H1 (cell line): ENCODE data around the gene LTC4S. TPM values are rescaled to one million over a fixed set of nuclear protein-coding genes. Genes with fewer than 3 reads are reported as not detected.

Experiments
- CTCF ChIA-PET: fragments of 300-600 bp; sonication (Branson Sonifier 250); formaldehyde crosslinking; loops from one replicate; lab custom pipeline; 2021; ENCODE audit not compliant: partially characterized antibody; lab: Charles Lee
- POLR2A ChIA-PET: fragments of 300-600 bp; sonication (Branson Sonifier 250); formaldehyde crosslinking; loops from one replicate; lab custom pipeline; 2021; ENCODE audit warnings: inconsistent platforms; ENCODE audit not compliant: partially characterized antibody; lab: Charles Lee
- DNase-seq, 2 experiments: peaks; one replicate each; pipeline versions ENCODE4 v3.0.0 to v3.0.0-alpha.2; 2010 to 2022; ENCODE audit warnings: low spot score in 2 of 2, low read depth in 1 of 2, mixed read lengths in 1 of 2
- FAIRE-seq: peaks from 2 replicates; lab custom pipeline; 2011; peaks lifted over from hg19 to GRCh38; lab: Jason Lieb, UNC
- H2AFZ ChIP-seq: 2 replicates; pipeline ENCODE4 v1.8.1; 2012; ENCODE audit warnings: low read length, inconsistent platforms
- H2AK5ac ChIP-seq: 2 replicates; pipeline ENCODE4 v1.6.1; 2013; ENCODE audit warnings: low read depth, low read length
- H2BK120ac ChIP-seq: replicated peaks from 2 replicates; pipeline ENCODE3; 2013; ENCODE audit warnings: low read depth, low read length, inconsistent platforms
- H2BK12ac ChIP-seq: 2 replicates; pipeline ENCODE4 v1.6.1; 2013; ENCODE audit warnings: low read depth, low read length
- H2BK15ac ChIP-seq: 2 replicates; pipeline ENCODE4 v1.6.1; 2013; ENCODE audit warnings: low read length
- H2BK20ac ChIP-seq: 2 replicates; pipeline ENCODE4 v1.6.1; 2013; ENCODE audit warnings: low read length
- H2BK5ac ChIP-seq: 2 replicates; pipeline ENCODE4 v1.6.1; 2013; ENCODE audit warnings: low read depth, low read length
- H3K14ac ChIP-seq: 2 replicates; pipeline ENCODE4 v1.6.1; 2013; ENCODE audit warnings: inconsistent platforms; ENCODE audit not compliant: insufficient read length
- H3K18ac ChIP-seq: 2 replicates; pipeline ENCODE4 v1.6.1; 2013; ENCODE audit warnings: low read length; ENCODE audit errors: extremely low read depth
- H3K23ac ChIP-seq: 2 replicates; pipeline ENCODE4 v1.6.1; 2013; ENCODE audit warnings: inconsistent platforms; ENCODE audit not compliant: insufficient read length
- H3K23me2 ChIP-seq: 2 replicates; pipeline ENCODE4 v1.6.1; 2013; ENCODE audit warnings: low read depth, low read length
- H3K27ac ChIP-seq: 2 replicates; pipeline ENCODE4 v1.6.1; 2011; ENCODE audit warnings: low read depth, low read length, inconsistent platforms
- H3K27me3 ChIP-seq, 4 experiments: replicated peaks in 1 of 4; 1 replicate in 1 of 4; 2 replicates in 3 of 4; pipeline versions ENCODE4 v1.6.1 to v1.8.1; 2011 to 2013; ENCODE audit warnings: low read length in 3 of 4, mild to moderate bottlenecking in 3 of 4, inconsistent platforms in 2 of 4, mixed read lengths in 2 of 4, moderate library complexity in 1 of 4; ENCODE audit not compliant: control insufficient read depth in 3 of 4, insufficient read depth in 3 of 4; ENCODE audit errors: extremely low read depth in 1 of 4
- H3K36me3 ChIP-seq, 4 experiments: 2 replicates each; pipeline versions ENCODE4 v1.6.1 to v1.8.1; 2011 to 2013; ENCODE audit warnings: mild to moderate bottlenecking in 4 of 4, low read length in 3 of 4, moderate library complexity in 2 of 4, control low read depth in 1 of 4, inconsistent platforms in 1 of 4; ENCODE audit not compliant: insufficient read depth in 4 of 4, control insufficient read depth in 2 of 4
- H3K4ac ChIP-seq: replicated peaks from 2 replicates; pipeline ENCODE3; 2013; ENCODE audit warnings: low read length, low read depth, mixed read lengths, inconsistent platforms; ENCODE audit not compliant: insufficient read length
- H3K4me1 ChIP-seq, 4 experiments: replicated peaks in 1 of 4; 1 replicate in 1 of 4; 2 replicates in 3 of 4; pipeline versions ENCODE4 v1.6.1 to v1.8.1; 2011 to 2013; ENCODE audit warnings: low read length in 3 of 4, inconsistent platforms in 2 of 4, mixed read lengths in 1 of 4; ENCODE audit not compliant: insufficient read depth in 4 of 4, control insufficient read depth in 3 of 4
- H3K4me2 ChIP-seq, 2 experiments: 2 replicates each; pipeline versions ENCODE4 v1.6.1 to v1.8.1; 2011 to 2013; ENCODE audit warnings: low read depth in 2 of 2, low read length in 2 of 2, control low read depth in 1 of 2, inconsistent platforms in 1 of 2, mild to moderate bottlenecking in 1 of 2; ENCODE audit not compliant: insufficient read depth in 1 of 2
- H3K4me3 ChIP-seq, 4 experiments: fragments of 200-600, 300-600 bp in 1 of 4; sonication (generic), shearing (Covaris generic), sonication (Bioruptor Twin) in 1 of 4; 2 replicates each; pipeline versions ENCODE4 v1.5.1 to v1.8.1; 2011 to 2016; ENCODE audit warnings: low read length in 4 of 4, low read depth in 3 of 4, control low read depth in 2 of 4, inconsistent platforms in 2 of 4, mild to moderate bottlenecking in 2 of 4, mixed read lengths in 1 of 4, moderate library complexity in 1 of 4; ENCODE audit not compliant: insufficient read depth in 2 of 4; ENCODE audit errors: extremely low read depth in 1 of 4
- H3K56ac ChIP-seq: replicated peaks from 2 replicates; pipeline ENCODE3; 2013; ENCODE audit warnings: low read depth, mild to moderate bottlenecking, mixed read lengths, low read length, inconsistent platforms; ENCODE audit not compliant: insufficient read length
- H3K79me1 ChIP-seq: 2 replicates; pipeline ENCODE4 v1.6.1; 2013; ENCODE audit warnings: low read depth, low read length, control low read depth
- H3K79me2 ChIP-seq, 2 experiments: 2 replicates each; pipeline versions ENCODE4 v1.6.1 to v1.8.1; 2012 to 2013; ENCODE audit warnings: low read length in 2 of 2, mild to moderate bottlenecking in 2 of 2, inconsistent platforms in 1 of 2; ENCODE audit not compliant: insufficient read depth in 2 of 2, control insufficient read depth in 1 of 2
- H3K9ac ChIP-seq, 4 experiments: replicated peaks in 1 of 4; 1 replicate in 1 of 4; 2 replicates in 3 of 4; pipeline versions ENCODE4 v1.6.1 to v1.8.1; 2011 to 2013; ENCODE audit warnings: low read depth in 3 of 4, low read length in 3 of 4, control low read depth in 2 of 4, mild to moderate bottlenecking in 2 of 4, moderate library complexity in 2 of 4, inconsistent platforms in 1 of 4; ENCODE audit errors: extremely low read depth in 1 of 4
- H3K9me3 ChIP-seq, 2 experiments: 2 replicates each; pipeline versions ENCODE4 v1.6.1 to v1.8.1; 2012 to 2013; ENCODE audit warnings: mild to moderate bottlenecking in 2 of 2, moderate library complexity in 2 of 2, control low read depth in 1 of 2, inconsistent platforms in 1 of 2, low read depth in 1 of 2, low read length in 1 of 2, mixed read lengths in 1 of 2; ENCODE audit not compliant: insufficient read depth in 2 of 2
- H4K20me1 ChIP-seq, 2 experiments: replicated peaks in 1 of 2; 2 replicates each; pipeline versions ENCODE3 to v1.8.1; 2011 to 2013; ENCODE audit warnings: inconsistent platforms in 2 of 2, low read length in 2 of 2, mild to moderate bottlenecking in 1 of 2; ENCODE audit not compliant: insufficient read depth in 2 of 2, control insufficient read depth in 1 of 2
- H4K5ac ChIP-seq: 2 replicates; pipeline ENCODE4 v1.6.1; 2013; ENCODE audit warnings: low read length, low read depth, mixed read lengths, inconsistent platforms; ENCODE audit not compliant: insufficient read length
- H4K8ac ChIP-seq: 2 replicates; pipeline ENCODE4 v1.8.0; 2013; ENCODE audit warnings: mild to moderate bottlenecking, moderate library complexity, low read length, inconsistent platforms; ENCODE audit not compliant: insufficient read depth; ENCODE audit errors: extremely low read depth
- H4K91ac ChIP-seq: replicated peaks from 2 replicates; pipeline ENCODE3; 2013; ENCODE audit warnings: low read length, mixed read lengths, inconsistent platforms; ENCODE audit not compliant: insufficient read length
- CBX8 ChIP-seq: fragments of 300-800, 300-1000 bp; sonication (generic); IDR thresholded peaks from 2 replicates; pipeline ENCODE4 v1.7.1; 2016; ENCODE audit warnings: low read depth, low read length, borderline replicate concordance
- EGR1 ChIP-seq: IDR thresholded peaks from 2 replicates; pipeline ENCODE4 v1.6.1; 2011; ENCODE audit warnings: low read depth, low read length, borderline replicate concordance
- JUND ChIP-seq: IDR thresholded peaks from 2 replicates; pipeline ENCODE4 v1.6.1; 2011; ENCODE audit warnings: mild to moderate bottlenecking, improper control_type of control experiment, low read length
- NRF1 ChIP-seq: IDR thresholded peaks from 2 replicates; pipeline ENCODE4 v1.6.1; 2011; ENCODE audit warnings: mild to moderate bottlenecking, low read depth, low read length, improper control_type of control experiment
- POLR2AphosphoS5 ChIP-seq: IDR thresholded peaks from 2 replicates; pipeline ENCODE4 v1.6.1; 2011; ENCODE audit warnings: low read depth, low read length
- RFX5 ChIP-seq: IDR thresholded peaks from 2 replicates; pipeline ENCODE4 v1.6.1; 2011; ENCODE audit warnings: low read depth, low read length, improper control_type of control experiment, borderline replicate concordance
- RNF2 ChIP-seq: fragments of 200-900, 300-1000 bp; sonication (generic); IDR thresholded peaks from 2 replicates; pipeline ENCODE4 v1.7.1; 2016; ENCODE audit warnings: borderline replicate concordance, low read depth, mild to moderate bottlenecking, antibody characterized with exemption, low read length; ENCODE audit not compliant: poor library complexity, severe bottlenecking; ENCODE audit errors: missing control alignments
- SIRT6 ChIP-seq: IDR thresholded peaks from one replicate; pipeline ENCODE4 v1.7.1; 2012; ENCODE audit warnings: low read length, inconsistent platforms
- SP2 ChIP-seq: IDR thresholded peaks from 2 replicates; pipeline ENCODE4 v1.6.1; 2012; ENCODE audit warnings: mild to moderate bottlenecking, low read length, inconsistent platforms
- SUZ12 ChIP-seq: fragments of 200-600 bp; sonication (generic); IDR thresholded peaks from 2 replicates; pipeline ENCODE4 v1.6.1; 2012; ENCODE audit warnings: mild to moderate bottlenecking, inconsistent platforms, low read length, moderate library complexity, mixed read lengths
- WGBS, 2 experiments: shearing (Covaris generic) in 1 of 2; methylation state at CpG; one replicate each; pipeline versions ENCODE4 v1.1.6 to v1.1.7; 2013 to 2015; ENCODE audit warnings: low lambda C conversion rate in 2 of 2, mixed read lengths in 2 of 2, inconsistent platforms in 1 of 2, low coverage in 1 of 2, missing lambda C conversion rate in 1 of 2; ENCODE audit not compliant: insufficient replicate concordance in 2 of 2, insufficient coverage in 1 of 2, insufficient read length in 1 of 2; ENCODE audit errors: extremely low coverage in 1 of 2, missing lambda C conversion rate in 1 of 2; 5-methylcytosine and 5-hydroxymethylcytosine counted together
- polyA plus RNA-seq, 7 experiments: library from polyadenylated mRNA; depleted of rRNA in 3 of 7; stranded (reverse) in 5 of 7; unstranded in 2 of 7; fragments of >200 nt in 5 of 7; fragments of 200-250 nt in 2 of 7; gene quantifications; 1 replicate in 5 of 7; 2 replicates in 1 of 7; 4 replicates in 1 of 7; pipeline versions ENCODE4 v1.2.1 to v1.2.3, GENCODE V29; 2011 to 2013; ENCODE audit warnings: missing spikeins in 2 of 7, mixed read lengths in 2 of 7
- total RNA-seq: library from RNA; stranded (reverse); fragmentation: NEBNext Ultra II Directional; extraction: Animal tissue kit (Norgen Biotek cat#: 25700); gene quantifications from 2 replicates; pipeline ENCODE4 v1.2.1, GENCODE V29; 2021
- TF ChIP-seq, protein P1 (sequence below): IDR thresholded peaks from 2 replicates; pipeline ENCODE4 v1.6.1; 2012; ENCODE audit warnings: inconsistent platforms
- TF ChIP-seq, protein P2 (sequence below): IDR thresholded peaks from 2 replicates; pipeline ENCODE4 v1.6.1; 2012; ENCODE audit warnings: inconsistent platforms

LTC4S gene
- total and polyA plus RNA-seq, 2 of the 8 experiments (the other 6 are each of a cell fraction or from before 2014, with no cell fraction given), result 2.2 to 3.7 TPM

DNA sequence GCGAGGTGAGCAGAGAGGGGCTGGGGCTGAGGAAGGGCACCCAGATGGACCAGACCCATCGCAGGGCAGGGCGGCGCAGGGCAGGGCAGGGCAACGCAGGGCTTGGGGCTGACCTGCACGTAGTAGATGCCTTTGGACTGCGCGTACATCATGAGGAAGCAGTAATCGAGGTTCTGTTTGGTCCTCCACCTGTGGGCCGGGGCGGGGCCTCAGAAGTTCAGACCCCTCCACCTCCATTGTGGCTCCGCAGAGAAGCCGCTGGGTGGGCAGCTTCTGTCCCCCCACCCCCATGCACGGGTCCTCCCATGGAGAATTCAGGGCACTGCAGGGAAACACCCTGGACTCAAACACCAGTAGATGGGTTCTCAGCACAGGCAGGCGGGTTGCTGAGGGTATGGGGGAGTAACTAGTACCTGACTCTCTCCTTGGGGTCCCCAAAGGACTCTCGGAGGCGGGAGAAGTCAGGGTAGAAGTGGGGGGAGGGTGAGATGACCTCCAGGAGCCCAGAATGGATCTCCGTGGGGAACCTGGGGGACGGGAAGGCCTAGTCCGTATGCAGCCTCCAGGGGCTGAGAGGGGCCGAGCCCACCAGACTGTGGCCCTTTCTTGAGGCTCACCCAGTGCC is 6.4 kb downstream of the LTC4S start:
- no peak overlapping the region for H2BK20ac ChIP-seq
- TF ChIP-seq, protein P1, sequence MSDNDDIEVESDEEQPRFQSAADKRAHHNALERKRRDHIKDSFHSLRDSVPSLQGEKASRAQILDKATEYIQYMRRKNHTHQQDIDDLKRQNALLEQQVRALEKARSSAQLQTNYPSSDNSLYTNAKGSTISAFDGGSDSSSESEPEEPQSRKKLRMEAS, result no peak
- TF ChIP-seq POLR2AphosphoS5, result no peak
- no peak for TF ChIP-seq CBX8
- TF ChIP-seq RNF2, result no peak
- no peak for TF ChIP-seq SIRT6
- TF ChIP-seq EGR1, result no peak
- TF ChIP-seq JUND, result no peak
- TF ChIP-seq, protein P2, sequence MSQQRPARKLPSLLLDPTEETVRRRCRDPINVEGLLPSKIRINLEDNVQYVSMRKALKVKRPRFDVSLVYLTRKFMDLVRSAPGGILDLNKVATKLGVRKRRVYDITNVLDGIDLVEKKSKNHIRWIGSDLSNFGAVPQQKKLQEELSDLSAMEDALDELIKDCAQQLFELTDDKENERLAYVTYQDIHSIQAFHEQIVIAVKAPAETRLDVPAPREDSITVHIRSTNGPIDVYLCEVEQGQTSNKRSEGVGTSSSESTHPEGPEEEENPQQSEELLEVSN, result no peak
- TF ChIP-seq SUZ12, result no peak
- no peak for TF ChIP-seq SP2
- TF ChIP-seq NRF1, result no peak
- no peak for TF ChIP-seq RFX5

More for the DNA sequence above, 6.4 kb downstream of the LTC4S start:
- Histone ChIP-seq H3K4me1 (peaks cover 0 to 30% (median 29%) of the 10 kb centered on the region in 4 experiments; a peak in 6 of 7 replicates), H4K5ac (no peak overlapping the region), H4K8ac (peak overlapping the region; percentile 36; the same call in 1 of the 2 replicates), H2BK120ac (no peak overlapping the region), H3K4ac (no peak overlapping the region), H3K27me3 (no peaks in the 10 kb centered on the region), H3K4me2 (no peak overlapping the region), H3K14ac (no peak overlapping the region), H3K4me3 (no peak overlapping the region), H3K9ac (no peak overlapping the region), H3K23ac (no peak overlapping the region), H2AFZ (no peak overlapping the region), H3K79me1 (peaks cover 8% of the 10 kb centered on the region), H4K91ac (no peak overlapping the region), H3K56ac (no peak overlapping the region), H2BK5ac (no peak overlapping the region; the same call in 1 of the 2 replicates), H3K18ac (no peak overlapping the region), H3K23me2 (peaks cover 4% of the 10 kb centered on the region), H3K27ac (no peak overlapping the region), H3K36me3 (peaks cover 12 to 31% (median 27%) of the 10 kb centered on the region in 4 experiments), H2BK15ac (no peak overlapping the region), H2BK12ac (no peak overlapping the region), H2AK5ac (no peak overlapping the region), H3K9me3 (no peaks in the 10 kb centered on the region), H3K79me2 (peaks cover 0 to 17% of the 10 kb centered on the region in 2 experiments; a peak in 2 of 4 replicates), H4K20me1 (peaks cover 12 to 33% of the 10 kb centered on the region in 2 experiments)
- CTCF ChIA-PET, result interaction anchor here (0.9 to 1.5 kb wide), 5 partner anchors 23 to 46 kb away, joined by 3 to 5 read pairs (median 3); no protein-coding TSS in a partner anchor
- no peak for DNase-seq
- POLR2A ChIA-PET, result interaction anchor here (0.5 to 16.9 kb wide), 4 partner anchors 9 to 31 kb away, joined by 3 to 207 read pairs (median 3); partner anchors contain the start of gene SQSTM1
- 94% methylated on average over 21 of the region's 21 CpGs; no CpG with 5 or more reads in 1 of the 2 experiments for WGBS, 2 experiments
- no peak for FAIRE-seq
